Stimulated activated CD4-positive, alpha-beta T cell treated with anti-CD3 and anti-CD28 coated beads, Interleukin-2, amount 100 ng/mL, for 4 hours (primary cell): ENCODE measurements around the gene C16orf74.

Experiments
- DNase-seq: peaks from one replicate; pipeline ENCODE4 v3.0.0-alpha.2; 2020; ENCODE audit warnings: low read depth

C16orf74 gene

GRCh38 chr16:85749771-85750145 lies 1.1 kb downstream of the C16orf74 start:
- no peak for DNase-seq

DNA sequence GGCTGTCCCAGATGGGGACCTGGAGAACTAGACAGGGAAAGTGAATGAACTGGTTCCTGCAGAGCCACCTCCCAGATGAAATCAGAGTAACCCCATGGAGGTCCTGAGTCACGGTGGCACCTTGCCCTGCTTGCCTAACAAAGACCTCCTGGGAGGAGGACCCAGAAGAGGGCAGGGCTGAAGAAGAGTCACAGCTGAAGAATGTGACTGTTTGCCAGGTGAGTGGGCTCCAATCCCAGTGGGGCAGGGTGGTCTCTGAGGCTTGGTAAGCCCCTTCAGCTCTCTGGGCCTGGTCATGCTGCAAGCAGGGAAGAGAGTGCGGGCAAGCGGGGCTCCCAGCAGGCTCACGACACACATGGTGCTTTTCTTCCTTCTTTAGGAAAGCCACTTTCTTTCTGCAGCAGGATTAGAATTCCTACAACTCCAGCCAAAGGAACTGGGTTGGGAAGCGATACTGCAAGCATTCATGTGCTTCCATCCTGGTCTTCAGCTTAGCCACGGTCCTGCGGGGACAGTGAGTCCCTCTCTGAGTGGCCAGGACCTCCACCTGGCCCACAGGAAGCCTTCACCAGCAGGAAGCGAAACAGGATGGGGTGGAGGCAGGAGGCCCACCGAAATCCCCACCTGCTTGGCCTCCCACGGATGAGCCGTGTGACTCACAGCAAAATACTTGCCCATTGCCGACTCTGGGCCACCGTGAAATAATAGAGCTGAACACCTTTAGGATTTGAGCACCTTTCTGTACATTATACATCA lies 4.3 kb downstream of the C16orf74 start:
- DNase-seq = no peak

- no peak for DNase-seq
These were observed 11.8 kb downstream of the C16orf74 start for GRCh38 chr16:85738923-85739715.

GRCh38 chr16:85736921-85737320 lies 14.0 kb downstream of the C16orf74 start:
- DNase-seq = no peak

DNA sequence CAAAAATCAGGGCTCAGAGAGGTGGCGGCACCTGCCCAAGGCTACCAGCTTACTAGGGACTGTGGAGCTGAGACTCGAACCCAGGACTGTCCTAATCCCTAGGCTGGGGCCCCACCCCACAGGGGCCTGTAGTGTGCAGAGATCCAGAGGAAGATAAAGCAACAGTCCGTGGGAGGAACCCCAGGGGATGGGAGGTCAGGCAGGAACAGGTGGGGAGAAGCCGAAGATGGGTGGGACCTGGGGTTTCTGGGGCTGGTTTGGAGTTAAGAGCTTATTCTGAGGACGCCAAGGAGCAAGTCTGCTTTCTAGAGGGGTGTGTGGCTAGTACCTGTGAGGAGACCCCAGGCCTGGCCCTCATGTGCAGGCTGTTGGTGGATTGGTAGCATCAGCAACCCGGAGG lies 14.9 kb downstream of the C16orf74 start:
- DNase-seq = no peak

DNA sequence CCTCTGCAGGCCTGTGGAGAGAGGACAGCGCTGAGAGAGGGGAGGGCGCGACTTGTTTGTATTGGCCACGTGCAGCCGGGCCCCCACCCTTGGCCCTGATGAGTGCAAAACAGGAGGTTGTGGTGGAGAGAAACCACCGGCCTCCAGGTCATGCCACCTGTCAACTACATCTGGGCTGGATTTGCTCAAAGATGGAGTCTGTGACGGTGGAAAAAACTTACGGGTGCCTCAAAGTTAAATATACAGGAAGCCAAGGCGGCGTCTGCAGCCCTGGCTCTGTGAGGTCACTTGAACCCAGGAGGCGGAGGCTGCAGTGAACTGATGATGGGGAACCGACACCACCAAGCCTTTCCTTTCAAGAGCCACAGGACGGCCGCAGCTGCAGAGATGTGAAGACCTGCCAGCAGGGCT lies 15.7 kb downstream of the C16orf74 start:
- no peak for DNase-seq

- no peak for DNase-seq
These were observed 16.4 kb downstream of the C16orf74 start for GRCh38 chr16:85734311-85735017.

DNA sequence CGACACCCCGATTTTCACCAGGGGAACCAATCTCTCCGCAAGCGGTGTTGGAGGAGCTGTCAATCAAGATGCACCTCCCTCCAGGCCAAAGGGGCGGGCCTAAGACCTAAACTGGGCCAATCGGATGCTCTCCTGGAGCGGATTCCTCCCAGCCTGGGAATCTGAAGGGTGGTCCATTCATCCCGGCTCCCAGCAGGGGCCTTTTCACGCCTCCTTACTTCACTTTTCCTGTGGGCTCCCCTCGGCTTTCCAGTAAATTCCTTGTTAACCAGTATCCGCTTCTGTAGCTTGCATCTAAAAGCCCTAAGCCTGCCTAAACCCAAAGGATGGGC lies 17.1 kb downstream of the C16orf74 start:
- no peak for DNase-seq

DNA sequence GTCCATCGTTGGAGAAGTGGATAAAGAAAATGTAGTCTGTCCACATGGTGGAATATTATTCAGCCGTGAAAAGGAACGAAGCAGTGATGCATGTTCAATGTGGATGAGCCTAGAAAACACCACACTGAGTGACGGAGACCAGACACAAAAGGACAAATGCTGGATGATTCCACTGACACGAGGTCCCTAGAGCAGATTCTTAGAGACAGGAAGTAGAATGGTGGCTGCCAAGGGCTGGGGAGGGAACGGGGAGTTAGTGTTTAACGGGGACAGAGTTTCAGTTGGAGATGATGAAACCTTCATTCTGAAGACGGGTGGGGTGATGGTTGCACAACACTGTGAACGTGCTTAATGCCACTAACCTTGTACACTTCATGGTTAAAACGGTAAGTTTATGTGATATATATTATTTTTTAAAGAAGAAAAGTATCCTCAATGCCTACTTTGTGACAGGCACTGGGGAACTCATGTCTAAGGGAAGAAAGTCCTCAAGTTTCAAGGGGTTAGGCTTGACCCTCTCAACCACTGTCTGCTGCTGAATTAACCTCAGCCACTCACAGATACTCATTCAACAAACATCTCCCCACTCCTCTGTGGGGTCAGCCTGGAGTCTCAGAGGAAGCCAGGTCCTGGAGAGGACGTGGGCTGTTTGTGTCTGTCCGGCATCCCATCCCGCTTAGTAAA lies 17.6 kb downstream of the C16orf74 start:
- no peak for DNase-seq

DNA sequence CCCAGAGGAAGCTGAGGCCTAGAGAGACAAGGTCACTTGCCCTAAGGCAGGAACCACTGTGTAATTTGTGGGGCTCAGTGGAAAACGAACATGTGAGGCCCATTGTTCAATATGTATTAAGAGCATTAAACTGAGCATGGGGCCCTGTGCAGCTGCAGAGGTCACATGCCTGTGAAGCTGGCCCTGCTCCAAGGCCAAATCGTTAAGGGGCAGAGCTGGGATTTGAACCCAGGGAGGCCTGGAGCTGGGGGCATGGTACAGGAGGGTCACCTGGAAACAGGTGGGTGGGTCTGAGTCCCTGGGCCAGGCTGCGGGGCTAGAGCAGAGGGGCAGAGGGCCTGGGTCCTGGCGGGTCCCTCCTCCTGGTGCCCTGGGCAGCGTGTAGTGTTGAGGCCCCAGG lies 19.7 kb downstream of the C16orf74 start:
- no peak for DNase-seq

- DNase-seq = no peak
These were observed 20.8 kb downstream of the C16orf74 start for GRCh38 chr16:85730186-85730465.

DNA sequence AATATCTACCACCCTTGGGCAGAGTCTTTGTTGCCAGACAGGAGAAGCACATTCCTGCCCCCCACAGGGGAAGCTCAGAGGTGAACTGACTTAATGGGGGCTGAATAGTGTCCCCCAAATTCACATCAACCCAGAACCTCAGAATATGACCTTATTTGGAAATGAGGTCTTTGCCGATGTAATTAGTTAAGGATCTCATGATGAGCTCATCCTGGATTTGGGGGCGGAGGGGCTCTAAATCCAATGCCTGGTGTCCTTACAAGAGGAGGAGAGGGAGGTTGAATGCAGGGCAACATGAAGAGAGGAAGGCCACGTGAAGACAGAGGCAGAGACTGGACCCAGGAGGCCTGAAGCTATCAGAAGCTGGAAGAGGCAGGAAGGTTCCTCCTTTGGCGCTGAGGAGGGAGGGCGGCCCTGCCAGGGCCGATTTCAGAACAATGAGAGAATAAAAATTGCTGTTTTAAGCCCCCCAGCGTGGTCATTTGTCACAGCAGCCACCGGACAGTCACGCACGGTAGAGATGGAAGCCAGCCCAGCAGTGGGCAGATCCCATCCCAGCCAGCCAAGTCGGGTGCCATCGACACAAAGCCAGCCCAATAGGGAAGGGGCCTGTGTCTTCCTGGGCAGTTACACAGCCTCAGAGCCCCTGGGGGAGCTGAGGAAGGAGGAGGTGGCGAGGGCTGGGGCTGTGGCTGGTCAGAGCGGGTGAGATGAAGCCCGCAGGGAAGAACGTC lies 21.3 kb downstream of the C16orf74 start:
- DNase-seq = no peak

DNA sequence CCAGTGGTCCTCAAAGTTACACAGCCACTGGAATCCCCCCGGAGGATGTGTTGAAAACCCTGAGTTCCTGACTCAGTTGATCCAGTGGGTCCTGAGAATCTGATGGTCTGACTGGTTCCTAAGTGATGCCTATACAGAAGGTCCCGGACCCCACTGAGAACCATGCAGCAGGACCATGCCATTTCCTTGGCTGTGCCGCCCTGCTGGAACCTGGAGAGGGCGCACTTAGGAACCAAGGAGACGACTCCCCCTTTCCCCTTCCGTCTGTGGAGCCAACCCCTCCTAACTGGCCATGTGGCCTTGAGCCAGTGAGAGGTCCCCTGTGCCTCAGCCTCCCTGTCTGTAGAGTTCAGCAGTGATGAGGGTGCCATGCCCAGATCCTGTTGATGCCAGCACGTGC lies 22.0 kb downstream of the C16orf74 start:
- no peak for DNase-seq

DNA sequence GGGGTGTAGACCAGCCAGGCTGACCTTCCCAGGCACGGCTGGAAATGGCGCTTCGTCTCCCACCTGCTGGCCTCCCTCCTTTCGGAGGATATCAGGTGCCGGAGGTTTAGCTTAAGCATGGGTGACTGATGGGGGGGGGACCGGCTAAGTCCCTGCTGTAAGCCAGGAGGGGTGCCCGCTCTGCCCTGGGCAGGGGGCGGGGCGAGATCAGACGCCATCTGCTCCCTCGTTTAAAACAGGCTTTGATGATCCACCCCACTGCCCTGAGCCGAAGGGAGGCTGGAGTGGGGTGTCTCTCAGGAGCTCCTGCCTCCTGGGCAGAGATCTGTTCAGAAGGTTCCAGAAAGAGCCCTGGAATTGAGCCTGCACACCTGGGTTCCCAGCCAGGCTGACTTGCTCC lies 26.0 kb downstream of the C16orf74 start:
- no peak for DNase-seq

DNA sequence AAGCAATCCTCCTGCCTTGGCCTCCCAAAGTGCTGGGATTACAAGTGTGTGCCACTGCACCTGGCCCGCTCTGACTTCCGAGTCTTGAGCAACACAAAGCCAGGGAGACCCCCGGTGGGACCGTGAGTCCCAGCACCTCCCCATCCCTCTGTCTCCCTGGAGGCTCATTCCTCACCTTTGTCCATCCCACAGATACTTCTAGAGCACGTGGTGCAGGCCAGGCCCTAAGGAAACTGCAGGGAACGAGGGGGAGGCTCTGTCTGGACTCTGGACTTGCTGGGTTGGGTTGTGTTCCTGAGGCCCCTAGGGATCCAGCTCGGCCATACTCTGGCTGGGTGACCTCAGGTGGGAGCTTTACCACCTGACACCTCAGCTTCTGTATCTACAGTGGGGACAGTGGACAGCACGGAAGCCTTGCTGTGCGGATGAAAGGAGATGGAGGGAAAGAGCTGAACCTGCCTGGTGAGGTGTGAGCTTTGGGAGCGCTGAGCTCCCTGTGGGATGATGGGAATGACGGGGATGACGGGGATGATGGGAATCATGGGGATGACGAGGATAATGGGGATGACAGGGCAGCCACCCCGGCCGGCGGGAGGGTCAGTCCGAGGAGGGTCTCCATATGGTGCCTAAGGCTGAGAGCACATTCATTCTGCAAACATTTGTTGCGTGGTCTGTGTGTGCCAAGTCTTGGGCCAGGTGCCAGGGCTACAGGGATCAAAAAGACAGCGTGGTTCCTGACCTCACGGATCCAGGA lies 26.6 kb downstream of the C16orf74 start:
- no peak for DNase-seq

DNA sequence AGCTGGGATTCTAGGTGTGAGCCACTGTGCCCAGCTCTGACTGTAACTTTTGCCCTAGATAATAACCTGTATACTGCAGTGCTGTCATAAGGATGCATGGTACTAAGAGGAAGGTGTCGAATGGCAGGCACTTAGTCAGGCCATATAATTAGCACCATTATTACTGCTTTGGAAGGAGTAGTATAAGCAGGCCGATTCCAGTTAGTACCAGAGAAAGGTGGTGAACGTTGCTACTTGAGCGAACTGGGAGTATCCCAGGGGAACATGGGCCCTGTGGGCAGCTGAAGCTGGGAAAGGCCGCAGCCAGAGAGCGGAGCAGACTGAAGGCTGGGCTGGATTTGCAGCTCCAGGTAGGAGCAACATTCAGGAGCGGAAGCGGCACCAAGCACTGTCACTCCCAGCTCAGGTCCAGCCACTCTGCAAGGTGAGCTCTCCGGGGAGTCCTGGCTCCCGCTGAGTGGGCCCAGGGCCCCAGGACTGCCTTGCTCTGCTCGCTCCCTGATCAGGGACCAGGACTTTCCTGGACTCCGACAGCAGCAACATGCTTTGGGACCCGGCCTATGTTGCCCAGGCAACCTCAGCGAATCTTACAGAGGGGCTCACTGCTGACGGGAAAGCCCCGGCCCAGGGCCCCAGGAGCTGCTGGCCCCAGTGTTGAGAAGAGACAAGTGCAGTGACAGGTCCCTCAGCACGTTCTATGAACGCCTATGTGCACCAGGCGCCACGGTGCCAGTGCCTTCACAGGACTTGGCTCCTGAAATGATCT lies 28.6 kb downstream of the C16orf74 start:
- no peak for DNase-seq

DNA sequence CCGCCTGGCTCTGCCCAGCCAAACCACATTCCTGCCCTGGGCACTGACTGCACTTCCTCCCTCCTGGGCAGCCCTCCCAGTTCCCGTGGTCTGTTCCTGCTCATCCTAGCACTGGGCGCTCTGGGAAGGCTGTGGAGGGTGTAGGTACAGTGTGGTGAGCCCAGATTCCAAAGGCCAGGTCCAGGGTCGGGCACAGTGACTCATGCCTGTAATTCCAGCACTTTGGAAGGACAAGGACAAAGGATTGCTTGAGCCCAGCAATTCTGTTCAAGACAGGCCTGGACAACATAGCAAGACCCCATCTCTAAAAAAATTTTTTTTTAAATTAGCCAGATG lies 30.6 kb downstream of the C16orf74 start:
- DNase-seq = no peak

DNA sequence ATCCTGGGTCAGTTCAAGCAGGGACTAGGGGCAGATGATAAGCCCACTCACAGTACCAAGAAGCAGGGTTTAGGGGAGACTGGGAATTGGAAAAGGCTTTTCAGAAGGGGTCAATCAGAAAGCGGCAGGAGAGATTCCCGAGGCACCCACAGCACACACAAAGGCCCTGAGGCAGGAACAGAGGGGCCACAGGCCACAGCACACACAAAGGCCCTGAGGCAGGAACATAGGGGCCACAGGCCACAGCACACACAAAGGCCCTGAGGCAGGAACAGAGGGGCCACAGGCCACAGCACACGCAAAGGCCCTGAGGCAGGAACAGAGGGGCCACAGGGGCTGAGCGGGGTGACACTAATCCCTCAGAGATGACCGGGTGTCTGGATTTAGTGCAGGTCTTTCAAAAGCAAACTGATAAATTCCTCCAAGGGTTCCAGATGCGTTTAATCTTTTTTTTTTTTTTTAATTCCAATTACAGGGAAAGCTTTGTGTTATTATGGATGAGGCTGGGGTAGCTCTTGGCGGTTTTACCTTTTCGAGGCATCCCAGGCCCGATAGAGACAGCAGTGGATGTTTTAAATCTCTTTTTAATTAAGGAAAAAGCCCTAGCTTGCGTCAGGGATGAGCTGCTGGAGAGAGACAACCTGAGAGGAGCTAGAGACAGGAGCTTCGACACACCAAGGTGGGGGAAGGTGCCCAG lies 31.1 kb downstream of the C16orf74 start:
- DNase-seq = no peak

DNA sequence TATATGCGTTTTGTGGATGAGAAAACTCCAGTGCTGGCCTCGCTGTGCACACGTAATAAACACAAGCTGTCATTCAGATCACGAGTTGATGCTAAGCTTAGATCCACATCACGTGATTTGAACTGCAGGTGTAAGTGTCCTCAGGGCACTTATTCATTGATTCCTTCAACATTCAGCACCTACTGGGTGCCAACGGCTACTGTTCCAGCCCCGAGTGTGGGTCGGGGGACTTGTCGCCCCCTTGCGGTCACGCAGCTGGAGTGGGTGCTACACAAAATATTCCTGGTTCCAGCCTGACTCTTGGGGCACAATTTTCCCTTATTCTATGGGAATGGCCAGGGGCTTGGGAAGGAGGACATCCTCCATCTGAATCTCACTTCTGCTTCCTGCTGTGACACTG lies 32.2 kb downstream of the C16orf74 start:
- no peak for DNase-seq

DNA sequence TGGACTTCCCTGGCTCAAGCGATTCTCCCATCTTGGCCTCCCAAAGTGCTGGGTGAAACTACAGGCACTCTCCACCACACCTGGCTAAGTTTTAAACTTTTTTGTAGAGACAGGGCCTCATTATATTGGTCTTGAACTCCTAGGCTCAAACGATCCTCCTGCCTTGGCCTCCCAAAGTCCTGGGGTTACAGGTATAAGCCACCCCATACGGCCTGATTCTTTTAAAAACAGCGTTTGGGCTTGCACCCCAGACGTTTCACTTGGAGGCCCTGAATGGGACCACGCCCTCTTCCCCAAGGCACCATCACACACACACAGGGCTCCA lies 32.8 kb downstream of the C16orf74 start:
- DNase-seq = no peak
